Measurements from ENCODE around the gene VRK3. TPM values are rescaled to one million over a fixed set of nuclear protein-coding genes. Genes with fewer than 3 reads are reported as not detected.
"Not testable (repeated sequence)": the region's sequence is repeated elsewhere in the genome, so short reads cannot be mapped to it uniquely, and the experiment has no call there.

The VRK3 gene
- total RNA-seq, 1 donor from 2014 or later = 17.1 TPM

DNA sequence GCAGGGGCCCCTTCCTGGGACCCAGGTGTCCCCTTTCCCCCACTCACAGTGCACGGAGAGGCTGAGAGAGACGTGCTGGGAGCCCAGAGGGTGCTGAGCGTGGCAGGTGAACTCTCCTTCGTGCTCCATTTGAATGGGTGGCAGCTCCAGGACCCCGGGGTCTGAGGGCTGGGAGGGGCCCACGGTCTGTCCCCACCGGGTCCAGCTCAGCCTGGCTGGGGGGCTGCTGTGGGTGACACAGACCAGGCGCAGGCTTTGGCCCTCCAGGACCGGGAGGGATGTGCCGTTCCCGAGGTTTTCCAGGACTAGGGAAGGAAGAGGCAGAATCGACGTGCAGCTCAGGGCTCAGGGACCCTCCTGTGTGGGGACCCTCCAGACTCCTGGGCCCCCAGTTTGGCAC, 66.6 kb downstream of the VRK3 start:
- not testable (repeated sequence) for FAIRE-seq; DNase-seq (ENCODE audit: low spot score in 2 of 2)

DNA sequence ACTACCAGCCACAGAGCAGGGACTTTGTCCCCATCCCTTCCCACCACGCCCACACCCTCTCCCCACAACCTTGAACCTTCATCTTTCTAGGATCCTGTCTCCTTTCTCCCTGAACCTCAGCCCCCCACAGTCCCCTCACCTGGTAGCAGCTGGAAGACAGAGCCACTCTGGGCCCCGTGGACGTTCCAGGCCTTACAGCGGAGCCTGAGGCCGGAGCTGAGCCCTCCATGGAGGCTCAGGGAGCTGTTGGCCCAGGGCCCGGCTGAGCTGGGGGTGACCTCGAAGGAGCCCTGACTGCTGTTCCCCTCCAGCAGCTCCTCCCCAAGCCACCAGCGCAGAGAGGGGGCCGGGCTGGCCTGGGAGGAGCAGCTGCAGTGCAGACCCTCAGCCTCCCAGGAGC, 67.0 kb downstream of the VRK3 start:
- not testable (repeated sequence) for DNase-seq (ENCODE audit: low spot score in 2 of 2); FAIRE-seq

DNA sequence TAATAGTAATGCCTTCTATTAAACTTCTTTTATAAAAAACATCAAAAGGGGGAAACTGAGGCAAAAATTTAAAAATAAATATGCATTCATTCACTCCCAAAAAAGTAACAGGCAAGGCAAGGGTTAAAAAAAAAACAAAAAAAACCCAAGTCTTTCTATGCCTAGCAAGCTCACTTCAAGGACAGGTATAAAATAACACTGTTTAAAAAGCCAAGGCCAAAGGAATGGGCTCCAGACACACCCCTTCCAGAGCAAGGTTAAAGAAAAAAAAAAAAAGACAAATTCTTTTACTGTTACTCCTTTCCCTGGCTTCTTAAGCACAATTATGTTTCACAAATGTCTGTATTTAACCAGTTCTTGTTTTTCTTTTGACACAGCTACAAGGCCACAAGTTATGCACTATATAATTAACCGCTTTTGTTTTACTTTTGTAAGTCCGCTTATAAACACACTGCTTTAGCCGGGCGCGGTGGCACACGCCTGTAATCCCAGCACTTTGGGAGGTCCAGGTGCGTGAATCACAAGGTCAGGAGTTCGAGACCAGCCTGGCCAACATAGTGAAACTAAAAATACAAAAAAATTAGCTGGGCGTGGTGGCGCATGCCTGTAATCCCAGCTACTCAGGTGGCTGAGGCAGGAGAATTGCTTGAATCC, 67.8 kb downstream of the VRK3 start:
- no peak for DNase-seq (ENCODE audit: low spot score in 2 of 2)
- FAIRE-seq = no peak

GRCh38 chr19:49956115-49956495, 69.1 kb downstream of the VRK3 start:
- FAIRE-seq = no peak
- DNase-seq (ENCODE audit: low spot score in 2 of 2) = no peak

- no peak for FAIRE-seq
- no peak for DNase-seq (ENCODE audit: low spot score in 2 of 2)
Measured at GRCh38 chr19:49954933-49955332, 70.2 kb downstream of the VRK3 start.

GRCh38 chr19:49954092-49954829, 70.9 kb downstream of the VRK3 start:
- DNase-seq (ENCODE audit: low spot score in 2 of 2) = no peak
- no peak for FAIRE-seq

DNA sequence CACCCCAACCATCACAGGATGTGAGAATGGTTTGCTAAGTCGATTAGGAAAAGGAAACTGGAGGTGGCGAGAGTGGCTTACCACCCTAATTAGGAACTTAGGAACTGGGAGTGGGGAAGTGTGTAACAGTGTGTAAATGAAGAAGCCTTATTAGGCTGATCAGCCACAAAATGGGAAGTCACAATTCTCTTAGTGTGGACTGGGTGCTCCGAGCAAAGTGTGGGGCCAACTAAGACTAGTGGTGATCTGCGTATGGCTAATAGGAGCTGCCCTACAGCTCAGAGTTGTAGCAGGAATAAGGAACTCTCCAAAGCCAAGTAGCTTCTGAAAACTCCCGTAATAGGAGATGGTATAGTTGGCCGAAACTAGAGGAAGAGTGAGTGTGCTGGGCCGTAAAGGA, 71.8 kb downstream of the VRK3 start:
- no peak for DNase-seq (ENCODE audit: low spot score in 2 of 2)
- FAIRE-seq = no peak

GRCh38 chr19:49952906-49953305, 72.3 kb downstream of the VRK3 start:
- FAIRE-seq (no peak), DNase-seq (ENCODE audit: low spot score in 2 of 2) (no peak)

GRCh38 chr19:49952479-49952836, 72.7 kb downstream of the VRK3 start:
- FAIRE-seq = no peak
- no peak for DNase-seq (ENCODE audit: low spot score in 2 of 2)

DNA sequence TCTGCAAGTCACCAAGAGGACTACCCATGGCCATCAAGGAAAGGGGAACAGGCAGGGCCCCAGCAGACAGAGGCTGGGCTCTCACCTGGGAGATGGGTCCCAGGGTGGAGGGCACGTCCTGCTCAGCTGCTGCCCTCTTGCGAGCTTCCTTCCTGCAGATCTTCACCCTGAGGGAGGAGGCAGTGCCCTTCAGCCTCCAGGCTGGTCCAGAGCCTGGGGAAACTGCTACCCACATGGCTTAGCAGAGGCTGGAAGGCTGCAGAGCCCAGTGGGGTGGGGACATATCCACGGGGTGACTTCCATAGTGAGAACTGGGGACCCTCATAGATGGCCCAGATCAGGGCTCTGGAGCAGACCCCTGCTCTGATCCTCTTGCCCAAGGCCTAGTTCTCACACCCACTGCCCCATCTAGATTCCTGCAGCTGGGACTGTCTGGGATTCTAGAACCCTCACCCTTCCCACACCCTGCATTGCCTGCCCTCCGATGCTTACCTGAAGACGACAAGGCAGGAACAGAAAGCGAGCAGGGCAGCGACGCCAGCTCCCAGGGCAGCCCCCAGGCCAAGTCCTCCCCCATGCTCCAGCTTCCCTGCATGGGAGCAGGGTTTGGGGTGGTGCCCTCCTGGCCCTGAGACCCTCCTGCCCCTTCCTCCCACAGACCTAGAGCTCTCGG, 73.2 kb downstream of the VRK3 start:
- DNase-seq (ENCODE audit: low spot score in 2 of 2) (no peak), FAIRE-seq (no peak)

DNA sequence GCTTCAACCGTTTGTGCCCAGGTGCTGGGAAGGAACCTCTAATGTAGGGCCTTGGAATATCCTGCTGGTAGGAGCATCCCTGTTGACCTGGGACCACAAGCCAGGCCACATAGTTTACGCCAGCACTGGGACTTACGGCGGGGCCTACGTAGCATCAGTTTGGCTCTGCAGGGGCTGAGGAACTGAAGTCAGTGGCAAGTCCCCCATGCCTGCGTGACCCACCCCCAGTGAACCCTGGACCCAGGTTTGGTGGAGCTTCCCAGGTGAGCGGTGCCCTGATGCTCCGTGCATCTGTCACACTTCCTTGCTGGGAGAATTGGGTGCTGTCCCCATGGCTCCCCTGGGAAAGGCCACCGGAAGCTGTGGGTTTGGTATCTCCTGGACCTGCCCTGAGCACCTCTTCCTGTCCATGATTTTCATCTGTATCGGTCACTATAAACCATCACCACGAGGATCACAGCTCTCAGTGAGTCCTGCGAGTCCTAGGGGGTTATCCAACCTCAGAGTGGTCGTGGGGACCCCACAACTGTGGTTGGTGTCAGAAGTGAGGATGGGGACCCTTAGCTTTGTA, 74.1 kb downstream of the VRK3 start:
- FAIRE-seq (no peak), DNase-seq (ENCODE audit: low spot score in 2 of 2) (no peak)

- FAIRE-seq (no peak), DNase-seq (ENCODE audit: low spot score in 2 of 2) (no peak)
Measured at GRCh38 chr19:49950590-49950948, 74.6 kb downstream of the VRK3 start.

GRCh38 chr19:49949742-49950589, 75.2 kb downstream of the VRK3 start:
- FAIRE-seq (no peak), DNase-seq (ENCODE audit: low spot score in 2 of 2) (no peak)

DNA sequence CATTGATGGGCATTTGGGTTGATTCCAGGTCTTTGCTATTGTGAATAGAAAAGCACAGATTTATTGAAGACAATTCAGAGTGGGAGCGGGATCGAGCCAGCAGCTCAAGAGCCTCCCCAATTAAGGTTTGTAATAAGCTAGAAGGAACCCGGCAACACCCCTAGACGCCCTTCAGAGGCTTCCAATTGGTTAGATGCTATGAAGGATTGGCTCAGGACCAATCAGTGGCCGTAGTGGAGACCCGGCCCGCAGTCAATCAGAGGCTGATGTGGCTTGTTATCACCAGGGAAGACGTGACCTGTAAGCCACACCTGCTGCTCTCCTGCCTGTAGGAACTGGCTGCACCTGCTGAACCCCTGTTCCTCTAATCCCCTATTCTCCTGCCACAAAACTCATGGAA, 78.8 kb downstream of the VRK3 start:
- FAIRE-seq (no peak), DNase-seq (ENCODE audit: low spot score in 2 of 2) (no peak)

DNA sequence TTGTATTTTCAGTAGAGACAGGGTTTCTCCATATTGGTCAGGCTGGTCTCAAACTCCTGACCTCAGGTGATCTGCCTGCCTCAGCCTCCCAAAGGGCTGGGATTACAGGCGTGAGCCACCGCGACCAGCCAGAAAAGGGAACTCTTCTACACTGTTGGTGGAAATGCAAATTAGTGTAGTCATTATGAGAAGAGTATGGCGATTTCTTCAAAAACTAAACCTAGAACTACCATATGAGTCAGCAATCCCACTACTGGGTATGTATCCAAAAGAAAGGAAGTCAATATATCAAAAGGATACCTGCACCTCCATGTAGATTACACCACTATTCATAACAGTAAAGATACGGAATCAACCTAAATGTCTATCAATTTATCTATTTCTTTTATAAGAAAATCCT, 80.6 kb downstream of the VRK3 start:
- not testable (repeated sequence) for FAIRE-seq

DNA sequence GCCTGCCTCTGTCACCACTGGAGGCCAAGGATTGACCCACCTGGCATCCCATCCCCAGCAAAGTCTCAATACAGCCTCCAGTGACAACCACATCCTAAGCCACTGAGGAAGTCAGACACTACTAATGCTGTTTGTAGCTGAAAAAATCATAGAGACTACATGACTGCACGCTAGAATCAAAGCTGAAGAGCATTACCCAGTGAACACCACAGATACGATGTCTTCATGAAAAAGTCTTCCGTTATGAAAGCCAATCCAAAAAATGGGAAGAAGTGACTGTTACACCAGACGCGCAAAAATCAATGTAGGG, 84.7 kb downstream of the VRK3 start:
- no peak for DNase-seq (ENCODE audit: low spot score in 2 of 2)
- FAIRE-seq = no peak

More for the DNA sequence above, 80.6 kb downstream of the VRK3 start:
- not testable (repeated sequence) for DNase-seq (ENCODE audit: low spot score in 2 of 2)

DNA sequence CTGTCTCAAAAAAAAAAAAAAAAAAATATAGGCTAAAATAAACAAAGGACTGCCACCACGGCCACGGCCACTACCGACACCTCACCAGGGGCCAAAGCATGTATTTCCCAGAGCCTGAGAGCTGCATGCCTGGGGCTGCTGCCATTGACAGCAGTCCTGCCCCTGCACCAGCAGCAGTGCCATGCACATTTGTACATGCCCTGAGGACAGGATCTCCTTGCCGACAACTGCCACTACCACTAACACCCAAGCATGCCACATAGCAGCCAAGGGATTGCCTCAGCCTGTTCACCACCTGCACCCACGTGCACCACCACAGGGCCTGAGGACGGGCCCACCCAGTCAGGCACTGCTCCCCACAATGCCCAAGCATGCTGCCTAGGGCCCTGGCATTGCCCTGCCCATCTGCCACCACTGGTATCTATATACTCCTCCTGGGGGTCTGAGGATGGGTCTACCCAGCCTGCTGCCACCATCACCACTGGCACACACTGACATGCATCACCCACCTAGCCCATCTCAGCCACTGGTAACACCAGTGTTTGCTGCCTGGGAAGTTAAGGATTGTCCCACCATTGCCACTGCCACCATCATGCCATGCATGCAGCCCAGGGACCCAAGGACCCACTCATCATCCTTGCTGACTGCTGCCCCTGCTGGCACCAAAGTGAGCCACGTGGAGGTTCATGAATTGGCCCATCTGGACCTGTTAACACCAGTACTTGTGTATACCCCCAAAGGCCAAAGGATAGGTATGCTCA, 85.3 kb downstream of the VRK3 start:
- DNase-seq (ENCODE audit: low spot score in 2 of 2) (no peak), FAIRE-seq (no peak)

DNA sequence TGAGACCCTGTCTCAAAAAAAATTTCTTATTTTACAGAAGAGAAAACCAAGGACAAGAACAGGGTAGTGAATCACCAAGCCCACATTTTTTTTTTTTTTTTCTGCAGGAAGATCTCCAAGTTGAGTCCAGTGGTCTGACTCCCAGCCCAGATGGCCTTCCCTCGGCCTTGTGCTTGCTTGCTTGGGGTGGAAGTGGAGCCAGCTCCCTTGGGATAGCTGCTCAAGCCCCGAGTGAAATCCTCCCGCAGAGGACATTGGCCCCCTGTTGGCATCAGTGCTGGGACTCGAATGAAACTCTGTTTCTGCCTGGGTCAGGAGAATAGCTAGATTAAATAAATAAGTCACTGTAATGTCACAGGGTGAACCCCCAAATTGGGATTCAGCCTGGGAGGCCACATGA, 86.5 kb downstream of the VRK3 start:
- FAIRE-seq (no peak), DNase-seq (ENCODE audit: low spot score in 2 of 2) (no peak)

DNA sequence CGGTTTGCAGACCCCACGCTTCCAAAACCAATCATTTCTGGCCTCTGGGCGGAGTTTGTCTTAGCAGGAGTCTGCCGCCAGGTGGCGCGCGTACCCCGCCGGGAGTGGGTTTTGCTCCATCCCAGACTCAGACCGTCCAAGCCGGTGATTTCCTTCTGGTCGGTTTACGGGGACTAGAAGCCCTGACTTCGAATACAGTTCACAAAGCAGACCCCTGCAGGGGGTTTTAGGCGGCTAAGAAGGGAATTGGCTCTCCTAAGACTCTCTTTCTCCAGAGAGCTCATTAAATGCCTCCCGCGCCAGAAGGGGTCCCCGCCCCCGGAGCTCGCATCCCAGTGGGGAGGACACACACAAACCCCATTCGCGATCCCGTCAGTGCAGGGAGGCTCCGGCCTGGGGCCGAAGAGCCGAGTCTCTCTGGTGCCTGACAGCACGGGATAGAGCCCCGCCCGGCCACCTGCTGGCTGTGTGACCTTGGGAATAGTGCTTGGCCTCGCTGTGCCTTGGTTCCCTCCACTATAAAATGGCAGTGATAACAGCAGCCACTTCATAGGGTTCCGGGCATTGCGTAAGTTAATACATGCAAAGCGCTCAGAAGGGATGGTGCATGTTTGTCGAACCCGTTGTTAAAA, 87.3 kb downstream of the VRK3 start:
- DNase-seq (ENCODE audit: low spot score in 2 of 2) = peak; percentile 54 to 80
- FAIRE-seq = no peak

DNA sequence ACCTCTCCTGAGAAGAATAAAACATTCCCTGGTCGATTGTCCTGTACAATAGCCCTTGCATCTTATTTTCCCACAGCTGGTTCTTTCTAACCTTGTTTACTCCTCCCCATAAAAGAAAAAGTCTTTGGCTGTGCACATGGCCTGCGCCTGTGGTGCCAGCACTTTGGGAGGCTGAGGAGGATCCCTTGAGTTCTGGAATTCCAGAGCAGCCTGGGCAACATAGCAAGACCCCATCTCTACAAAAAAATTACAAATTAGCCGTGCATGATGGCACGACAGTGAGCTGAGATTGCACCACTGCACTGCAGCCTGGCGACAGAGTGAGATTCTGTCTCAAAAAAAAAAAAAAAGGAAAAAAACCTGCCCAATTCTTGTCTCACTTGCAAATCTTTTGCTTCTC, 88.6 kb downstream of the VRK3 start:
- FAIRE-seq = no peak
- DNase-seq (ENCODE audit: low spot score in 2 of 2) = no peak

Measured in frontal cortex (tissue), 4 donors.